ENCODE data around the gene MGAT4B. TPM values are rescaled to one million over a fixed set of nuclear protein-coding genes. Genes with fewer than 3 reads are reported as not detected.

MGAT4B gene
- total RNA-seq, 3 donors from 2014 or later (not counting 1 experiment from before 2014, with no cell fraction given), result 143 to 159 (median 144) TPM

GRCh38 chr5:179800696-179801201 is 5.9 kb downstream of the MGAT4B start:
- 87% methylated on average over 12 of the region's 12 CpGs for WGBS (ENCODE audit: insufficient coverage)

GRCh38 chr5:179800071-179800695 is 6.5 kb downstream of the MGAT4B start:
- H3K36me3 Mint-ChIP-seq, result no peaks in the 10 kb centered on the region
- H3K9me3 Mint-ChIP-seq, result no peaks in the 10 kb centered on the region
- Histone ChIP-seq H3K27me3 (ENCODE audit: control insufficient read depth, insufficient read depth, low read length) (no peaks in the 10 kb centered on the region), H3K4me3 (ENCODE audit: low read length) (no peak overlapping the region), H3K4me1 (ENCODE audit: control insufficient read depth, insufficient read depth, low read length) (peaks cover 45% of the 10 kb centered on the region), H3K27ac (ENCODE audit: low read length) (no peak overlapping the region), H3K9me3 (ENCODE audit: control insufficient read depth, insufficient read depth, low read length) (no peaks in the 10 kb centered on the region), H3K36me3 (ENCODE audit: control insufficient read depth, insufficient read depth, low read length) (peaks cover 12% of the 10 kb centered on the region)
- H3K27me3 Mint-ChIP-seq (ENCODE audit: low read depth in 2 of 2), result no peaks in the 10 kb centered on the region
- intact Hi-C loops (cut with micrococcal nuclease), result no loop called here
- H3K27ac Mint-ChIP-seq, result no peak overlapping the region
- TF ChIP-seq CTCF (IDR thresholded peaks at IDR 0.05), result no peak
- H3K4me1 Mint-ChIP-seq, result peaks cover 16 to 33% of the 10 kb centered on the region in 2 donors
- no peak overlapping the region for H3K4me3 Mint-ChIP-seq
- no peak for DNase-seq
- WGBS (ENCODE audit: insufficient coverage), result 96% methylated on average over 20 of the region's 21 CpGs
- no peak for ATAC-seq

More at GRCh38 chr5:179800696-179801201, 5.9 kb downstream of the MGAT4B start:
- Histone ChIP-seq H3K4me1 (ENCODE audit: control insufficient read depth, insufficient read depth, low read length) (peaks cover 44% of the 10 kb centered on the region), H3K27me3 (ENCODE audit: control insufficient read depth, insufficient read depth, low read length) (no peaks in the 10 kb centered on the region), H3K36me3 (ENCODE audit: control insufficient read depth, insufficient read depth, low read length) (peaks cover 12% of the 10 kb centered on the region), H3K4me3 (ENCODE audit: low read length) (no peak overlapping the region), H3K27ac (ENCODE audit: low read length) (no peak overlapping the region), H3K9me3 (ENCODE audit: control insufficient read depth, insufficient read depth, low read length) (no peaks in the 10 kb centered on the region)
- Mint-ChIP-seq H3K36me3 (no peaks in the 10 kb centered on the region), H3K4me3 (no peak overlapping the region), H3K27ac (no peak overlapping the region), H3K4me1 (peaks cover 19 to 36% of the 10 kb centered on the region in 2 donors), H3K27me3 (ENCODE audit: low read depth in 2 of 2) (no peaks in the 10 kb centered on the region), H3K9me3 (no peaks in the 10 kb centered on the region)
- no peak for TF ChIP-seq CTCF (IDR thresholded peaks at IDR 0.05)
- intact Hi-C loops (cut with micrococcal nuclease), result no loop called here
- ATAC-seq, result no peak
- DNase-seq, result no peak

GRCh38 chr5:179799644-179799973 is 7.1 kb downstream of the MGAT4B start:
- TF ChIP-seq CTCF (IDR thresholded peaks at IDR 0.05), result no peak
- Mint-ChIP-seq H3K4me1 (peaks cover 12 to 33% of the 10 kb centered on the region in 2 donors), H3K9me3 (no peaks in the 10 kb centered on the region), H3K27ac (no peak overlapping the region), H3K27me3 (ENCODE audit: low read depth in 2 of 2) (no peaks in the 10 kb centered on the region), H3K36me3 (no peaks in the 10 kb centered on the region), H3K4me3 (no peak overlapping the region)
- 96% methylated on average over 5 of the region's 5 CpGs for WGBS (ENCODE audit: insufficient coverage)
- H3K36me3 ChIP-seq (ENCODE audit: control insufficient read depth, insufficient read depth, low read length), result peaks cover 12% of the 10 kb centered on the region
- H3K4me1 ChIP-seq (ENCODE audit: control insufficient read depth, insufficient read depth, low read length), result peaks cover 45% of the 10 kb centered on the region
- H3K27me3 ChIP-seq (ENCODE audit: control insufficient read depth, insufficient read depth, low read length), result no peaks in the 10 kb centered on the region
- no peak overlapping the region for H3K27ac ChIP-seq (ENCODE audit: low read length)
- H3K9me3 ChIP-seq (ENCODE audit: control insufficient read depth, insufficient read depth, low read length), result no peaks in the 10 kb centered on the region
- no peak overlapping the region for H3K4me3 ChIP-seq (ENCODE audit: low read length)
- ATAC-seq, result no peak
- no peak for DNase-seq
- intact Hi-C loops (cut with micrococcal nuclease), result no loop called here

Measured in natural killer cell (primary cell).